ENCODE measurements around the gene ATAD3B. TPM values are rescaled to one million over a fixed set of nuclear protein-coding genes. Genes with fewer than 3 reads are reported as not detected.
"Not testable (repeated sequence)": the region's sequence is repeated elsewhere in the genome, so short reads cannot be mapped to it uniquely, and the experiment has no call there.

Gene ATAD3B
- total and polyA plus RNA-seq, 10 of the 15 experiments (the other 5 are each of a cell fraction or from before 2014, with no cell fraction given) = 0.03 to 38.8 (median 23.8) TPM

DNA sequence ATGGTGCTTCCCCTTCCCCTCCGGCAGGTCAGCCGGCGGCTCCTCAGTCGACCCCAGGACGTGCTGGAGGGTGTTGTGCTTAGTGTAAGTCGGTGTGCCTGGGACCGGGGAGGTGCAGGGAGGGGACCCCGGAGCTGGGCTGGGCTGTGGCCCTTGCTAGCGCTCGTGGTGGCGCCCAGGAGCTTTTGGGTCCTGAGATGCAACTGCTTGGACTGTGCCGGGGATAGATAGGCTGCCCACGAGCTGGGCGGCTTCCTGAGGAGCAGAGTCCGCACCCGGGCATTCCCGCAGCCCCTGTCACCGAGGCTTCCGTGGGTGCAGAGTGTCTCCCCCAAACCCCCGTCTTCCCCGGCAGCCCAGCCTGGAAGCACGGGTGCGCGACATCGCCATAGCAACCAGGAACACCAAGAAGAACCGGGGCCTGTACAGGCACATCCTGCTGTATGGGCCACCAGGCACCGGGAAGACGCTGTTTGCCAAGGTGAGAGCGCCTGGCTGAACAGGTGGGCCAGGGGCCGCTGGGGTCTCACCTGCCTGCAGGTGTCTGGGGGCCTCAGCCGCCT lies 14.3 kb downstream of the ATAD3B start:
- 92% methylated on average over 24 of the region's 31 CpGs for WGBS (ENCODE audit: insufficient coverage, insufficient replicate concordance, low lambda C conversion rate, missing lambda C conversion rate)

DNA sequence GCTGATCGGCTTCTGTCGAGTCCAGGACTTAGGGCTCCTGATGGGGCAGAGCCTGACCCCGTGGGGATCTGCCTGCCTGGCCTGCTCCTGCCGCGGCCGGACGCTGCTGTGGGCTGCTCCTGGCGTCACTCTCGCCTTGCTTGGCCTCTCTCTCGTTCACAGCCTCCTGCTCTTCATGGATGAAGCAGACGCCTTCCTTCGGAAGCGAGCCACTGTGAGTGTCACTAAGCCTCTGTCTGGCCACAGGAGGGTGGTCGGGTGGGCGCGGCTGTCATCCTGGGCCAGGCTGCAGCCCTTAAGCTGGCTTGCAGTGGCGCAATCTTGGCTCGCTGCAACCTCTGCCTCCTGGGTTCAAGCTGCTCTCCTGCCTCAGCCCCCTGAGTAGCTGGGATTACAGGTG lies 16.1 kb downstream of the ATAD3B start:
- no peaks in the 10 kb centered on the region for H3K27me3 ChIP-seq (replicated peaks in 1 of 2; ENCODE audit: control insufficient read depth in 2 of 2, insufficient read depth in 2 of 2, low read length in 1 of 2)
- FAIRE-seq (no peak), DNase-seq (ENCODE audit: low read depth, low spot score) (no peak), ATAC-seq (no peak)
- POLR2A ChIA-PET = interaction anchor here (0.8 kb wide), 1 partner anchor 12 kb away, joined by 5 read pairs; no protein-coding TSS in a partner anchor
- H3K36me3 ChIP-seq (ENCODE audit: control insufficient read depth in 2 of 2, insufficient read depth in 2 of 2, low read length in 1 of 2) = peaks cover 6 to 28% of the 10 kb centered on the region in 2 experiments; a peak in 3 of 4 replicates
- H3K27ac ChIP-seq (ENCODE audit: control insufficient read depth, insufficient read depth) = no peak overlapping the region
- H3K9me3 ChIP-seq (replicated peaks; ENCODE audit: control insufficient read depth, insufficient read depth, low read length) = peaks cover 6% of the 10 kb centered on the region; the same call in 2 of the 3 replicates
- WGBS (ENCODE audit: insufficient coverage, insufficient replicate concordance, low lambda C conversion rate, missing lambda C conversion rate) = 92% methylated on average over 18 of the region's 18 CpGs
- H3K4me3 ChIP-seq = no peak overlapping the region
- intact Hi-C loops (cut with micrococcal nuclease; ENCODE audit: unreplicated experiment) (no loop called here), in situ Hi-C loops (cut with MboI) (no loop called here)
- no TSS peak for BruUV-seq (replicated peaks)
- SMC1A ChIA-PET (ENCODE audit: uncharacterized antibody, unreplicated experiment) = no interaction called here
- RAD21 ChIA-PET (ENCODE audit: unreplicated experiment) = no interaction called here
- no peaks in the 10 kb centered on the region for H4K20me1 ChIP-seq (ENCODE audit: control insufficient read depth, insufficient read depth)
- H3K79me2 ChIP-seq (ENCODE audit: control insufficient read depth, insufficient read depth, low read length) = no peaks in the 10 kb centered on the region
- H3K4me2 ChIP-seq (ENCODE audit: control insufficient read depth, insufficient read depth) = no peak overlapping the region
- H2AFZ ChIP-seq (ENCODE audit: control insufficient read depth, low read depth, low read length) = no peak overlapping the region
- H3K4me1 ChIP-seq (ENCODE audit: control insufficient read depth, insufficient read depth, low read length) = no peaks in the 10 kb centered on the region
- CTCF ChIA-PET = no interaction called here
- H3K9ac ChIP-seq (ENCODE audit: control insufficient read depth, insufficient read depth, low read length) = no peak overlapping the region
- no peak for TF ChIP-seq CHD1 (IDR thresholded peaks at IDR 0.05; ENCODE audit: low read depth, low read length)
- TF ChIP-seq HDAC6 (IDR thresholded peaks at IDR 0.05; ENCODE audit: unreplicated experiment) = no peak
- TF ChIP-seq POLR2A (IDR thresholded peaks at IDR 0.05; ENCODE audit: low read depth, low read length) = 0 out of 2 replicates have a peak, but pooled peaks have one; percentile 8
- TF ChIP-seq, protein P1, sequence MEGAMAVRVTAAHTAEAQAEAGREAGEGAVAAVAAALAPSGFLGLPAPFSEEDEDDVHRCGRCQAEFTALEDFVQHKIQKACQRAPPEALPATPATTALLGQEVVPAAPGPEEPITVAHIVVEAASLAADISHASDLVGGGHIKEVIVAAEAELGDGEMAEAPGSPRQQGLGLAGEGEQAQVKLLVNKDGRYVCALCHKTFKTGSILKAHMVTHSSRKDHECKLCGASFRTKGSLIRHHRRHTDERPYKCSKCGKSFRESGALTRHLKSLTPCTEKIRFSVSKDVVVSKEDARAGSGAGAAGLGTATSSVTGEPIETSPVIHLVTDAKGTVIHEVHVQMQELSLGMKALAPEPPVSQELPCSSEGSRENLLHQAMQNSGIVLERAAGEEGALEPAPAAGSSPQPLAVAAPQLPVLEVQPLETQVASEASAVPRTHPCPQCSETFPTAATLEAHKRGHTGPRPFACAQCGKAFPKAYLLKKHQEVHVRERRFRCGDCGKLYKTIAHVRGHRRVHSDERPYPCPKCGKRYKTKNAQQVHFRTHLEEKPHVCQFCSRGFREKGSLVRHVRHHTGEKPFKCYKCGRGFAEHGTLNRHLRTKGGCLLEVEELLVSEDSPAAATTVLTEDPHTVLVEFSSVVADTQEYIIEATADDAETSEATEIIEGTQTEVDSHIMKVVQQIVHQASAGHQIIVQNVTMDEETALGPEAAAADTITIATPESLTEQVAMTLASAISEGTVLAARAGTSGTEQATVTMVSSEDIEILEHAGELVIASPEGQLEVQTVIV (IDR thresholded peaks at IDR 0.05; ENCODE audit: borderline replicate concordance, partially characterized antibody) = no peak

More for the DNA sequence above, 14.3 kb downstream of the ATAD3B start:
- H3K4me2 ChIP-seq (ENCODE audit: control insufficient read depth, insufficient read depth); H4K20me1 ChIP-seq (ENCODE audit: control insufficient read depth, insufficient read depth); SMC1A ChIA-PET (ENCODE audit: uncharacterized antibody, unreplicated experiment); H3K27ac ChIP-seq (ENCODE audit: control insufficient read depth, insufficient read depth); CTCF ChIA-PET; H2AFZ ChIP-seq (ENCODE audit: control insufficient read depth, low read depth, low read length); H3K4me3 ChIP-seq; H3K4me1 ChIP-seq (ENCODE audit: control insufficient read depth, insufficient read depth, low read length); H3K9ac ChIP-seq (ENCODE audit: control insufficient read depth, insufficient read depth, low read length); H3K9me3 ChIP-seq (replicated peaks; ENCODE audit: control insufficient read depth, insufficient read depth, low read length); intact Hi-C loops (cut with micrococcal nuclease; ENCODE audit: unreplicated experiment); POLR2A ChIA-PET; H3K27me3 ChIP-seq (replicated peaks in 1 of 2; ENCODE audit: control insufficient read depth in 2 of 2, insufficient read depth in 2 of 2, low read length in 1 of 2); BruUV-seq (replicated peaks); H3K79me2 ChIP-seq (ENCODE audit: control insufficient read depth, insufficient read depth, low read length); in situ Hi-C loops (cut with MboI); ATAC-seq; RAD21 ChIA-PET (ENCODE audit: unreplicated experiment); FAIRE-seq; DNase-seq (ENCODE audit: low read depth, low spot score): not testable (repeated sequence)
- peaks cover 0 to 22% of the 10 kb centered on the region in 2 experiments; a peak in 3 of 4 replicates for H3K36me3 ChIP-seq (ENCODE audit: control insufficient read depth in 2 of 2, insufficient read depth in 2 of 2, low read length in 1 of 2)
